Measurements from ENCODE around the gene DTNA. TPM values are rescaled to one million over a fixed set of nuclear protein-coding genes. Genes with fewer than 3 reads are reported as not detected.

The DTNA gene
- total and polyA plus RNA-seq, 2 of the 8 experiments (the other 6 are each of a cell fraction or from before 2014, with no cell fraction given): 30.2 to 32.7 TPM

- Histone ChIP-seq H2BK15ac (ENCODE audit: low read length) (no peak overlapping the region), H3K4ac (replicated peaks; ENCODE audit: insufficient read length, low read depth, low read length) (no peak overlapping the region), H3K56ac (replicated peaks; ENCODE audit: insufficient read length, low read depth, low read length) (no peak overlapping the region), H2BK20ac (ENCODE audit: low read length) (no peak overlapping the region), H2AFZ (ENCODE audit: low read length) (no peak overlapping the region), H4K91ac (replicated peaks; ENCODE audit: insufficient read length, low read length) (peak overlapping the region; percentile 23), H3K4me2 (ENCODE audit: insufficient read depth in 1 of 2, low read depth in 2 of 2, low read length in 2 of 2) (no peak overlapping the region), H3K14ac (ENCODE audit: insufficient read length) (no peak overlapping the region), H3K79me2 (ENCODE audit: control insufficient read depth in 1 of 2, insufficient read depth in 2 of 2, low read length in 2 of 2) (no peaks in the 10 kb centered on the region), H2BK120ac (replicated peaks; ENCODE audit: low read depth, low read length) (no peak overlapping the region), H3K18ac (ENCODE audit: extremely low read depth, low read length) (no peak overlapping the region), H3K9ac (replicated peaks in 1 of 4; ENCODE audit: extremely low read depth in 1 of 4, low read depth in 3 of 4, low read length in 3 of 4) (no peak overlapping the region), H3K23ac (ENCODE audit: insufficient read length) (peak overlapping the region; percentile 42), H2BK5ac (ENCODE audit: low read depth, low read length) (no peak overlapping the region), H3K27me3 (replicated peaks in 1 of 4; ENCODE audit: control insufficient read depth in 3 of 4, extremely low read depth in 1 of 4, insufficient read depth in 3 of 4, low read length in 3 of 4) (no peaks in the 10 kb centered on the region), H2BK12ac (ENCODE audit: low read depth, low read length) (peak overlapping the region; percentile 46), H4K20me1 (replicated peaks in 1 of 2; ENCODE audit: control insufficient read depth in 1 of 2, insufficient read depth in 2 of 2, low read length in 2 of 2) (no peaks in the 10 kb centered on the region), H2AK5ac (ENCODE audit: low read depth, low read length) (no peak overlapping the region), H3K27ac (ENCODE audit: low read depth, low read length) (no peak overlapping the region), H4K8ac (ENCODE audit: extremely low read depth, insufficient read depth, low read length) (no peak overlapping the region), H4K5ac (ENCODE audit: insufficient read length, low read depth, low read length) (no peak overlapping the region), H3K4me1 (replicated peaks in 1 of 4; ENCODE audit: control insufficient read depth in 3 of 4, insufficient read depth in 4 of 4, low read length in 3 of 4) (peaks cover 0 to 9% (median 2%) of the 10 kb centered on the region in 4 experiments; a peak in 3 of 7 replicates), H3K79me1 (ENCODE audit: low read depth, low read length) (no peaks in the 10 kb centered on the region; the same call in 1 of the 2 replicates), H3K36me3 (ENCODE audit: control insufficient read depth in 2 of 4, insufficient read depth in 4 of 4, low read length in 3 of 4) (no peaks in the 10 kb centered on the region), H3K23me2 (ENCODE audit: low read depth, low read length) (no peaks in the 10 kb centered on the region; the same call in 1 of the 2 replicates), H3K9me3 (ENCODE audit: insufficient read depth in 2 of 2, low read depth in 1 of 2, low read length in 1 of 2) (no peaks in the 10 kb centered on the region), H3K4me3 (ENCODE audit: extremely low read depth in 1 of 4, insufficient read depth in 2 of 4, low read depth in 3 of 4, low read length in 4 of 4) (no peak overlapping the region)
- DNase-seq (ENCODE audit: low read depth in 1 of 2, low spot score in 2 of 2) (no peak), FAIRE-seq (no peak)
- ChIA-PET POLR2A (ENCODE audit: partially characterized antibody) (interaction anchor here (1.7 kb wide), 1 partner anchor 37 kb away, joined by 4 read pairs; no protein-coding TSS in a partner anchor), CTCF (ENCODE audit: partially characterized antibody) (interaction anchor here (1.4 kb wide), 1 partner anchor 36 kb away, joined by 5 read pairs; no protein-coding TSS in a partner anchor)
- WGBS, 2 experiments (ENCODE audit: extremely low coverage in 1 of 2, insufficient coverage in 1 of 2, insufficient read length in 1 of 2, insufficient replicate concordance in 2 of 2, low coverage in 1 of 2, low lambda C conversion rate in 2 of 2, missing lambda C conversion rate in 1 of 2): 92% methylated on average over 3 of the region's 3 CpGs; no CpG with 5 or more reads in 1 of the 2 experiments
- TF ChIP-seq RAD21 (IDR thresholded peaks at IDR 0.05 in 1 of 2, conservative IDR thresholded peaks at IDR 0.05 in 1 of 2; ENCODE audit: low read depth in 2 of 2, low read length in 2 of 2): no peak
- TF ChIP-seq ATF2 (IDR thresholded peaks at IDR 0.05; ENCODE audit: low read length): no peak
- no peak for TF ChIP-seq BRCA1 (IDR thresholded peaks at IDR 0.05; ENCODE audit: low read depth, low read length)
- TF ChIP-seq, protein P1, sequence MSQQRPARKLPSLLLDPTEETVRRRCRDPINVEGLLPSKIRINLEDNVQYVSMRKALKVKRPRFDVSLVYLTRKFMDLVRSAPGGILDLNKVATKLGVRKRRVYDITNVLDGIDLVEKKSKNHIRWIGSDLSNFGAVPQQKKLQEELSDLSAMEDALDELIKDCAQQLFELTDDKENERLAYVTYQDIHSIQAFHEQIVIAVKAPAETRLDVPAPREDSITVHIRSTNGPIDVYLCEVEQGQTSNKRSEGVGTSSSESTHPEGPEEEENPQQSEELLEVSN (IDR thresholded peaks at IDR 0.05): no peak
- TF ChIP-seq ZNF274 (IDR thresholded peaks at IDR 0.05; ENCODE audit: borderline replicate concordance, extremely low read depth, low read length): no peak
- TF ChIP-seq CBX5 (IDR thresholded peaks at IDR 0.05; ENCODE audit: low read depth, low read length): no peak
Observed at GRCh38 chr18:34697891-34698290, 12.2 kb upstream of the DTNA start.
